Measurements from ENCODE around the gene C6orf136. TPM values are rescaled to one million over a fixed set of nuclear protein-coding genes. Genes with fewer than 3 reads are reported as not detected.

Gene C6orf136
- total RNA-seq, 2 donors from 2014 or later: 71.3 to 83.3 TPM

- Histone ChIP-seq H3K4me1 (peaks cover 8% of the 10 kb centered on the region), H3K9ac (ENCODE audit: low read depth in 2 of 2, low read length in 2 of 2) (peak overlapping the region; percentile 67 to 92), H3K27ac (peak overlapping the region; percentile 84), H3K4me3 (peak overlapping the region; percentile 53), H3K36me3 (no peaks in the 10 kb centered on the region), H3K9me3 (no peaks in the 10 kb centered on the region), H3K27me3 (no peaks in the 10 kb centered on the region)
- intact Hi-C loops (cut with DNase I): no loop called here
- peak; percentile 60 for DNase-seq
- TF ChIP-seq, protein P1, sequence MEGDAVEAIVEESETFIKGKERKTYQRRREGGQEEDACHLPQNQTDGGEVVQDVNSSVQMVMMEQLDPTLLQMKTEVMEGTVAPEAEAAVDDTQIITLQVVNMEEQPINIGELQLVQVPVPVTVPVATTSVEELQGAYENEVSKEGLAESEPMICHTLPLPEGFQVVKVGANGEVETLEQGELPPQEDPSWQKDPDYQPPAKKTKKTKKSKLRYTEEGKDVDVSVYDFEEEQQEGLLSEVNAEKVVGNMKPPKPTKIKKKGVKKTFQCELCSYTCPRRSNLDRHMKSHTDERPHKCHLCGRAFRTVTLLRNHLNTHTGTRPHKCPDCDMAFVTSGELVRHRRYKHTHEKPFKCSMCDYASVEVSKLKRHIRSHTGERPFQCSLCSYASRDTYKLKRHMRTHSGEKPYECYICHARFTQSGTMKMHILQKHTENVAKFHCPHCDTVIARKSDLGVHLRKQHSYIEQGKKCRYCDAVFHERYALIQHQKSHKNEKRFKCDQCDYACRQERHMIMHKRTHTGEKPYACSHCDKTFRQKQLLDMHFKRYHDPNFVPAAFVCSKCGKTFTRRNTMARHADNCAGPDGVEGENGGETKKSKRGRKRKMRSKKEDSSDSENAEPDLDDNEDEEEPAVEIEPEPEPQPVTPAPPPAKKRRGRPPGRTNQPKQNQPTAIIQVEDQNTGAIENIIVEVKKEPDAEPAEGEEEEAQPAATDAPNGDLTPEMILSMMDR (IDR thresholded peaks at IDR 0.05): no peak
Measured at GRCh38 chr6:30684386-30685156, 37.6 kb downstream of the C6orf136 start.

- Histone ChIP-seq H3K9me3 (no peaks in the 10 kb centered on the region), H3K4me3 (peak overlapping the region; percentile 53), H3K36me3 (no peaks in the 10 kb centered on the region), H3K27ac (peak overlapping the region; percentile 84), H3K9ac (ENCODE audit: low read depth in 2 of 2, low read length in 2 of 2) (peak overlapping the region; percentile 67 to 92), H3K4me1 (peaks cover 13% of the 10 kb centered on the region), H3K27me3 (no peaks in the 10 kb centered on the region)
- intact Hi-C loops (cut with DNase I): no loop called here
- DNase-seq: no peak
- TF ChIP-seq, protein P1 (IDR thresholded peaks at IDR 0.05): no peak
Measured at GRCh38 chr6:30685157-30686008, 38.5 kb downstream of the C6orf136 start.

DNA sequence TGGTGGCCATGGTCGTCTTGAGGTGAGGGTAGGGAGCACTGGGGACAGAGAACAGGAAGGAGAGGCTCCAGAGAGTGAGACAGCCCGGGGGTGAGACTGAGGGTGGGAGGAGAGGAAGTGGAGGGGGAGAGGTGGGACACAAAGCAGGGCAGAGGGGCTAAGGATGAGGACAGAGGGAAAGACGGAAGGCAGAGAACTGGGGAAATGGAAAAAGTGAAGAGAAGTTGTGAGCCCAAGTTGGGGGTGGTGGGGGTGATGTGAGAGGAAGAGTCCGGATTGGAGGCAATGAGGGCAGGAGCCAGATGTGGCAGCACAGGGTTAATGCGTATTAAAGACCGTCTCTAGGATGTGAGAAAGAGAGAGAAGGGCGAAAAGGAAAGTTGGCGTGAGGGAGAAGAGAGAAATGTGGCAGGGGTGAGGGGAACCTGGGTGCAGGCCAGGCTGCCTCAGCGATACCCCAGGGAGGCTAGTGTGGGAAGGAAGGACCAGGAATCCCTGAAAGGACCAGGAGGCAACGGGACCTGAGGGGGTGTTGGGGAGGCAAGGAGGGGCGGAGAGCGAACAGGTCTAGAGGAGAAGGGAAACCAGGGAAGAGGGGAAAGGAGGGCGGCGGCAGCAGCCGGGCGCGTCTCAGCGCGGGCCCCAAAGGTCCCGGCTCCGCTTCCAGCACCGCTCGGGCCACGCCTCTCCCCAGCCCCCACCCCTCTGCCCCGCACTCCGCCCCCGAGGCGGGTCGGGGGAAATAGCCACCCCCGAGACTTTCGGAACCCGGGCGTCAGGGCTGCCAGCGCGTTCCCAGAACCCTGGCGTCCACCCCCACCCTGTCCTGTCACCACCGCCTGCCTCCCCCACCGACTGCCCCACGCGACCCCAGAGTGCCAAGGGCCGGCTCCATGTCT lies 39.3 kb downstream of the C6orf136 start, which contains the start of gene PPP1R18:
Gene PPP1R18 (minus strand): TSS at position 637 of the 899 bp plus-strand sequence. CDS start 627 bp downstream, at position 10.
- Histone ChIP-seq H3K36me3 (no peaks in the 10 kb centered on the region), H3K9me3 (no peaks in the 10 kb centered on the region), H3K27me3 (no peaks in the 10 kb centered on the region), H3K4me1 (peaks cover 11% of the 10 kb centered on the region), H3K9ac (ENCODE audit: low read depth in 2 of 2, low read length in 2 of 2) (peak within 1 kb of the TSS; percentile 91 to 92), H3K27ac (peak within 1 kb of the TSS; percentile 84), H3K4me3 (peak within 1 kb of the TSS; percentile 53)
- intact Hi-C loops (cut with DNase I): no loop called here
- TF ChIP-seq, protein P1 (IDR thresholded peaks at IDR 0.05): no peak
- peak; percentile 80 for DNase-seq

GRCh38 chr6:30686908-30687658 lies 40.1 kb downstream of the C6orf136 start:
- Histone ChIP-seq H3K9me3 (no peaks in the 10 kb centered on the region), H3K4me1 (peaks cover 11% of the 10 kb centered on the region), H3K27me3 (no peaks in the 10 kb centered on the region), H3K36me3 (no peaks in the 10 kb centered on the region), H3K4me3 (peak overlapping the region; percentile 53), H3K9ac (ENCODE audit: low read depth in 2 of 2, low read length in 2 of 2) (peak overlapping the region; percentile 91 to 92), H3K27ac (peak overlapping the region; percentile 84)
- intact Hi-C loops (cut with DNase I): no loop called here
- peak; percentile 88 for DNase-seq
- TF ChIP-seq, protein P1 (IDR thresholded peaks at IDR 0.05): no peak

Data from colonic mucosa (tissue), 4 donors.